Liver (tissue), 3 donors: Measurements from ENCODE around the gene GLB1L3.

Experiments
- CTCF ChIP-seq: fragments of 150-350 bp; IDR thresholded peaks from 2 replicates; pipeline ENCODE4 v1.5.1; 2017; ENCODE audit warnings: improper control_type of control experiment, low read depth, low read length; ENCODE audit not compliant: missing input control
- GABPA ChIP-seq, 2 donors: IDR thresholded peaks in 1 of 2; conservative IDR thresholded peaks in 1 of 2; 2 replicates each; pipeline ENCODE4 v1.6.1; 2016; ENCODE audit warnings: antibody characterized with exemption in 2 of 2, mild to moderate bottlenecking in 1 of 2, moderate library complexity in 1 of 2
- JUND ChIP-seq, 2 donors: IDR thresholded peaks; 2 replicates each; pipeline ENCODE4 v1.6.1; 2016; ENCODE audit warnings: antibody characterized with exemption in 2 of 2
- RAD21 ChIP-seq, 2 donors: IDR thresholded peaks; 2 replicates each; pipeline ENCODE4 v1.6.1; 2016; ENCODE audit warnings: antibody characterized with exemption in 2 of 2, mild to moderate bottlenecking in 2 of 2
- REST ChIP-seq: IDR thresholded peaks from 2 replicates; pipeline ENCODE4 v1.6.1; 2016; ENCODE audit warnings: antibody characterized with exemption, mild to moderate bottlenecking
- SP1 ChIP-seq: IDR thresholded peaks from 2 replicates; pipeline ENCODE4 v1.6.1; 2018; ENCODE audit warnings: antibody characterized with exemption, mild to moderate bottlenecking
- TAF1 ChIP-seq: conservative IDR thresholded peaks from 2 replicates; pipeline ENCODE4 v1.6.1; 2016; ENCODE audit warnings: antibody characterized with exemption, mild to moderate bottlenecking
- YY1 ChIP-seq: IDR thresholded peaks from 2 replicates; pipeline ENCODE4 v1.6.1; 2016; ENCODE audit warnings: antibody characterized with exemption, mild to moderate bottlenecking
- ZBTB33 ChIP-seq: IDR thresholded peaks from 2 replicates; pipeline ENCODE4 v1.6.1; 2016; ENCODE audit warnings: antibody characterized with exemption
- donor health status: healthy.
- donor health status: healthy.

- TF ChIP-seq YY1 (no peak), CTCF (no peak), SP1 (no peak), REST (no peak), JUND (IDR thresholded peaks at IDR 0.05) (no peak), ZBTB33 (no peak), RAD21 (IDR thresholded peaks at IDR 0.05) (no peak), GABPA (IDR thresholded peaks at IDR 0.05 in 1 of 2, conservative IDR thresholded peaks at IDR 0.05 in 1 of 2) (no peak), TAF1 (no peak)
Measured at GRCh38 chr11:134346101-134346975, 70.2 kb downstream of the GLB1L3 start.
